ENCODE measurements around the gene INF2.
"Not testable (repeated sequence)": the region's sequence is repeated elsewhere in the genome, so short reads cannot be mapped to it uniquely, and the experiment has no call there.

Gene INF2

DNA sequence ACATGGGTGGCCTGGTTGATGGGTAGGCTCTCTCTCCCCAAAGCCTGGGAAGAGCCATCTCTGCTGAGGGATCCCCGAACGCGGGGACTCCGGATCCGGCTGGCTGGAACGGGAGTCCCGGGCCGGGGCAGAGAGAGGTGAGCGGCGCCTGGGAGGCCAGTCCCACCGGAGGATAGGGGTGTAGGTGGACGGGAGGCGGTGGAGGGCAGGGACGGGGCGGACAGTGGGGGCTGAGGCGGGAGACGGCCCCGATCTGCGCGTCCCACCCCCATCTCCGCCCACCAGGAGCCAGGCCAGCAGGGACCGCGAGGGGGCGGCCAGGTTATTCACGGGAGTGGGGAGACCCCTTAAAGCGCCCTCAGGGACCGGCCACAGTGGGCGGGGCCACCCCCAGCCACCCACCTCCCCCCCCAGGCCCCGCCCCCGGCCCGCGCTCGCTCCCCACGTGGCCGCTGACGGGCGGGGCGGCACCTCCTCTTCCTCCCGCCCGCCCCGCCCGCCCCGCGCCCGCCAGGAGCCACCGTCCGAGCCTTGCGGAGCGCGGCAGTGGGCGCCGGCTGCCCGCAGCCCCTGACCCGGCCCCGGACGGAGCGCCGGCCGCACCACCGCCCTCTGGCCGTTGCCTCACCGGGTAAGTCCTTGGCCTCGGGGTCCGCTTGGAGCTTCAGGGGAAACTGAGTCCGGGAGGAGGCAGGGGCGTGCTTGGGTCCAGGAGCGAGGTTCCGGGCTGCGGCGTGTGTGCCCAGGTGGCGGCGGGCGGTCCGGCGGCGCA is at the start of gene INF2:
INF2 (plus strand) TSS at position 510 of the 772 bp plus-strand sequence. CDS start 11,748 bp downstream, outside the sequence.
- in situ Hi-C loops (cut with MboI; ENCODE audit: low sequenced_read_pairs) = no loop called here

DNA sequence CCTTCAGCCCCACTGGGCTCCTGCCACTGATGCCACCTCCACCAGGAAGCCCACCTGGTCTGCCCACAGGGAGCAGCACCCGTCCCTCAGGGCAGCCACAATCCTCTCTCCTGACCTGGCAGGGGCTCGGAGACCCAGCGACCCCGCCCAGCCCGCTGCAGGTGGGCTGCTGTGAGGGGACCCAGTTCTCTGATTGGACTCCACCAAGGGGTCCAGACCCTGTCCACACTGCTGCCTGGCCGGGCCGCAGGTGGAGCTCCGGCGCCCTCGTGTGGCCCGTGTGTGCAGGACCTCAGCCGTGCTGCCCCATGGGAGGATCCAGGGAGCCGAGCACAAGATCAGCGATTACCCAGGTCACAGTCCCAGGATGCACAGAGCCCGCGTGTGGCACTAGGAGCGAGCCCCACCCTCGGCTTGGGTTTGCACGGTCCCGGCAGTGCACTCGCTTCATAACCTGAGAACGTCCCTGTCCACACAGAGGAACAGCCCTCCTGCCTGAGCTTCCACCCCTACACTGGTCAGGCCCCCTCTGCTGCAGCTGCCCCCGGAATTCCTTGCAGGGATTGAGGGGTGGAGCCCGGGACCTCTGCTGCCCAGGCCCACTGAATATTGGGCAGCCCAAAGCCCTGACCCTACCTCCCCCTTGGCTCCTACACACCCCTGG is 49.4 kb upstream of the INF2 start:
- in situ Hi-C loops (cut with MboI; ENCODE audit: low sequenced_read_pairs) = no loop called here

DNA sequence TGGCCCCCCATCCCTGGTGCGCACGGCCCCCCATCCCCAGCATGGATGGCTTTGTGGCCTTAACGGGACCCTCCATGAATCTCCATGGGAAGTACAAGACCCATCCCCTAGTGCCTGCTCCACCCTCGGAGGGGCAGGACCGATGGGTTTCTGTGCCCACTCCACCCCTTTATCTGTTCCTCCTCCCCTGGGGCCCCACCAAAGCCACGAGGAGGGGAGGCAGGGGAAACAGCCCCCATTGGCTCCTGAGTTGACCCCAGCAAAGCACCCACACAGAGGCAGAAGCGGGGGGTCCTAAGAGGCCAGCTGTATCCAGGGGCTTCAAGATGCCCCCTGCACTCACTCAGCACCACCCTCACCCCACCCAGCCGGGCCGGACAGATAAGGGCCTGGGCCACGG is 48.7 kb upstream of the INF2 start:
- in situ Hi-C loops (cut with MboI; ENCODE audit: low sequenced_read_pairs) = no loop called here

DNA sequence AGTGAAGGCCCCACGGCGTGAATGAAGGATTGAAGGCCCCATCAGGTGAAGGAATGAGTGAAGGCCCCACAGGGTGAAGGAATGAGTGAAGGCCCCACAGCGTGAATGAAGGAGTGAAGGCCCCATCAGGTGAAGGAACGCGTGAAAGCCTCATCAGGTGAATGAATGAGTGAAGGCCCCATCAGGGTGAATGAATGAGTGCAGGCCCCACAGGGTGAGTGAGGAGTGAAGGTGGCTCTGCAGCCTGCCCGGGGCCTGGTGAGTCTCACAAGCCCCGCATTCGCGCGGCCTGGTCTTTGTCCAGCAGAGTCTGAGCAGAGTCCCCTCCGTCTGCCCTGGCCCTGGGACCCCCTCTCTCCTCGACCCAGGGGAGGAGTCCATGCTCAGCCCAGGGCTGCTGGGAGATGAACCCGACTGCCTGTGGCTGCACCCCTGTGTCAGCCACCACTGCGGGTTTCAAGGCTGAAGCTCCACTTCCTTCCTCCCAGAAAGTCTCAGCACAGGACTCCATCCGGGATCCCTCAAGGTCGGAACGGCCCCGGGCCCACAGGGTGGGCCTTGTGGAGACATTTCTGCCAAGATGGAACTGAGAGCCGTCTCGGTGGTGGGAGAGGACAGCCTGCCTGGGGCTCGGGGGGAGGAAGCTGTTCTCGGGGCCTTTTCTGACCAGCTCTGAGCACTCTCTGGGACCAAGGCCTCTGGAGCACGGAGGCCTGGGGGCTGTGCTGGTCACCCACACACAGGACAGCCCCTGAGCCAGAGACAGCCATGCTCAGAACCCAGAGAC is 47.5 kb upstream of the INF2 start:
- in situ Hi-C loops (cut with MboI; ENCODE audit: low sequenced_read_pairs) = no loop called here

DNA sequence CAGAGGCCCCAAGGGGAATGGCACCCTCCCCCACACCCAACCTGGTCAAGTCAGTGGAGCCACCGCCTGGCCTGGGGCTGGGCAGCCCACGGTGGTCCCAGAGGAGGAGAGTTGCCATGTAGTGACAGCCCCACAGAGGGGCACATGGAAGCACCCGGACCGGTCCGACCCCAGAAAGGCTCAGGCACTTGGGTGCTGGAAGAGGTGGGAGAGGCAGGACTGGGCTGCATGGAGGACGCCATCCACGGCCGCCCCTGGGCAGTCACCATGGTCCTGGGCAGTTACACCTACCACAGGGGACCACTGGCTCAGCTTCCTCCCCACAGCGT is 46.9 kb upstream of the INF2 start:
- in situ Hi-C loops (cut with MboI; ENCODE audit: low sequenced_read_pairs) = no loop called here

DNA sequence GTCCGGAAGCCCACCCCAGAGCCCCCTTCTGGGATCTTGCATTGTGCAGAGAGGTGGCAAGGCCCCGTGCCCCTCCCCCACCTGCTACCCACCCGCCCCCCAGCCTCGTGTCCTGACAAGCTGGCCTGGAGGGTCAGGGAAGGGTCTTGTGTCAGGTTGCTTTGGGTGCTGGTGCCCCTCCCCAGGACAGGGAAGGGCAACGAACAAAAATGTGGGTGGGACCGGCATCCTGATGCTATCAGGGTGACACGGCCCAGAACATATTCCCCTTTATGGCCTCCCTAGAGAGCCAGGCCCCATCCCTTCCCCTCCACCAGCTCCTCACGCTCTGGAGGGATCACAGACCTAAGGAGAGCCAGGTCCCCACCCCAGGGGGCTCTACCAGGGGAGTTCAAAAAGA is 46.1 kb upstream of the INF2 start:
- in situ Hi-C loops (cut with MboI; ENCODE audit: low sequenced_read_pairs) = no loop called here

DNA sequence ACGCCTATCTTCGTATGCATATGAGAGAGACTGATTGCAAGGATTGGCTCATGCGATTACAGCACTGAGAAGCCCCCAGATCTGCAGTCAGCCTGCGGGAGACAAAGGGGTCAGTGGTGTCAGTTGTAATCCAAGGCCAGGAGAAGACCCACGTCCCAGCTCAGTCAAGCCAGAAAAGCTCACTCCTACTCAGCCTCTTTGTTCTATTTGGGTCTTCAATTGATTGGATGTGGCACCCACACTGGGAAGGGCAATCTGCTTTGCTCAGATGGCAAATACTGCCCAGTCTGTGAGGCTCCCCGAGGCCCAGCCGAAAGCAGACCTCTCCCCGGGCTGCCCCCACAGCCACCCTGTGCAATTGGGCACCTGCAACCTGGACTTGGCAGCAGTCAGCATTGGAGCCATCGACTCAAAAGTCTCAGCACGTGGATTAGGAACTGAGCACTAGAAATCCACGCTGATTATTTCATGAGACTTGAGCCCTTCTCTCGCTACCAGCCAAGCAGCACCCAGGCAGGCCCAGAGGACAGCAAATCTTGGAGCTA is 45.3 kb upstream of the INF2 start:
- in situ Hi-C loops (cut with MboI; ENCODE audit: low sequenced_read_pairs) = no loop called here

DNA sequence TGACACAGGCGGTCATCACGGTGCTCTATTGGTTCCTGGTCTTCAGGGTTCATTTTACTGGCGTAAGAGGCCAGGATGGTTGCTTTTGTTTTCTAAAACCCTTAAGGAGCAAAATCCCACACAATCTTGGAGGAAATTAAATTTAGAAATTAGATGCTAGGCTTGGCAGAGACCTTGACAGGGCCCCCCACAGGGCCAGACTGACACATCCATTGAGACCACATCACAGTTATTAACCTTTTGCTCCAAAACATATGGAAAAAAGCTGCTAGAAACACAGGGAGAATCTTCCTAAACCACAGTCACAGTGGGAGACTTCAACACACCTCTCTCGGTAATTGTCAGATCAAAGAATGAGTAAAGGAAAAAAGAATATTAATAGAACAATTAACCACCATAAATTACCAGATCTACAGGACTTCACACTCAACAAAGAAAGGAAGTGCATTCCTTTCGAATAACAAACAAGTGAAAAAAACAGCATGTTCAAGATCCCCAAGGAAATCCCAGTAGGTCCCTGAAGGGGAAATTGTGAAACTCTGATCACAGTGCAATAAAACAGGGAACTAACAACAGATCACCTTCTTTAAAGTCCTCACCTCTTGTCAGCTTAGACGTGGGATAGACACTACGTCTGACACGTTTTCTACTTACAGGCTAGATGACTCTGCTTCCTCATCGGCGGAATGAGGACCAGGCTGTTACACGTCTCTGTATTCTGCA is 44.6 kb upstream of the INF2 start:
- in situ Hi-C loops (cut with MboI; ENCODE audit: low sequenced_read_pairs) = loop anchor here (5.0 kb wide), 1 partner anchor 568 kb away; no protein-coding TSS in a partner anchor

DNA sequence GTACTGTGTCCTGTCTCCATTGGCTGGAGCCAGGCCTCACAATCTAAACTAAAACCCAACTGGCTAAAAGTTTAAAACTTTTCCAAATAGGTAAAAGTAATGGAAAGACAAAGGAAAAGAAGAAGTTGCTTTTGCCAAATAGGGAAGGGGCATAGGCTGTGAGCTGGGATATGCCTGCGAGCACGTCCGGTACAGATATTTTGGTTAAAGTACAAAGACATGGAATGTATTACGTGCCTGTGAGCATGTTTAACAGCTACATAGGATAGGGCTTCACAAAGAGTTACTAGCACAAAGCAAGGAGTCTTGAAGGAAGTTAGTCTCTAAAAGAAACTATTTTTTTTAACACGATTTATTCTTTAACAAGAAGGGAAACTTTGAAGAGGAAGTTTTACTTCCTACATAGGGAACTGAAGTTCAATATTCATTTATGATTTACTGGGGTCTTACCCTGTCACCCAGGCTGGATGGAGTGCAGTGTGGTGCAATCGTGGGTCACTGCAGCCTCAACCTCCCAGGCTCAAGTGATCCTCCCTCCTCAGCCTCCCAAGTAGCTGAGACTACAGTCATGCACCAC is 41.9 kb upstream of the INF2 start:
- in situ Hi-C loops (cut with MboI; ENCODE audit: low sequenced_read_pairs) = loop anchor here (5.0 kb wide), 1 partner anchor 570 kb away; no protein-coding TSS in a partner anchor

DNA sequence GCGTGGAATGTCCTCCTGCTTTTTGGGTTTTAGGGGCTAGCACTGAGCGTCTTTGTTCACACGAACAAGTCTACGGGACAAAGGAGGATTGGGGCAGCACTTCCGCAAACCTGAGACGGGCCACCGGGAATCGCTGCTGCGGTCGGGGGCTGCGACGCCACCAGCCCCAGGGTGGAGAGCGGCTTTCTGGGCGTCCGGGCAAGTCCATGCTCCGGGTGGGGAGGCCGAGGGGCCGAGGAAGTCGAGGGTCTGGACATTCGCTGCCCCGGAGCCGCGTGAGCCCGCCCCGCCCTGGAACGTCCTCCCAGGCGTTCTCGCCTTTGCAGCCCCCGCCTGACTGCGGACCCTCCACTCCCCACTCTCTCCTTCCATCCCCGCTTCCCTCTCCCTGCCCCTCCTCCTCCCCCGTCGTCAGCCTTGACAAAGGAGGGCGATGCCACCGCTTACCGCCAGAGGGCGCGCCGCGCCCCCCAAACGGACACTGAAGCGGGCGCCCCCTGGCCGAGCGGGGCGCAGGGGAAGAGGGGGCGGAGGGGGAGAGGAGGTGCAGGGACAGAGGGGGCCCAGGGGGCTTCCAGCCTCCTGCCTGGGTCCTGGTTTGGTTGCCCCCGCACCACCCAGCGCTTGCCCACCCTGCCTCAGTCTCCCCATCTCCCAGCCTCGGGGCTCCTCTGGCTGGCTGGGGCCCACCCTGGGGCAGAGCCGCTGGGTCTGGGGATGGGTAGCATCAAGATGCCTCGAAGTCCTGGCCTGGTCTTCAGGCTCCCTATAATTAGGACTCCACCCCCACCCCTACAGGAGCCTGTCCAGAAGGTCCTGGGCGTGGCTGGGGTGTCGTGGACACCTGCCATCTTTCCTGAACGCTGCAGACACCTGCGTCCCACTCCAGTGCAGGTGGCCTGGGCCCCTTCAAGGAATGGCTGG is 39.1 kb upstream of the INF2 start:
- in situ Hi-C loops (cut with MboI; ENCODE audit: low sequenced_read_pairs) = no loop called here

DNA sequence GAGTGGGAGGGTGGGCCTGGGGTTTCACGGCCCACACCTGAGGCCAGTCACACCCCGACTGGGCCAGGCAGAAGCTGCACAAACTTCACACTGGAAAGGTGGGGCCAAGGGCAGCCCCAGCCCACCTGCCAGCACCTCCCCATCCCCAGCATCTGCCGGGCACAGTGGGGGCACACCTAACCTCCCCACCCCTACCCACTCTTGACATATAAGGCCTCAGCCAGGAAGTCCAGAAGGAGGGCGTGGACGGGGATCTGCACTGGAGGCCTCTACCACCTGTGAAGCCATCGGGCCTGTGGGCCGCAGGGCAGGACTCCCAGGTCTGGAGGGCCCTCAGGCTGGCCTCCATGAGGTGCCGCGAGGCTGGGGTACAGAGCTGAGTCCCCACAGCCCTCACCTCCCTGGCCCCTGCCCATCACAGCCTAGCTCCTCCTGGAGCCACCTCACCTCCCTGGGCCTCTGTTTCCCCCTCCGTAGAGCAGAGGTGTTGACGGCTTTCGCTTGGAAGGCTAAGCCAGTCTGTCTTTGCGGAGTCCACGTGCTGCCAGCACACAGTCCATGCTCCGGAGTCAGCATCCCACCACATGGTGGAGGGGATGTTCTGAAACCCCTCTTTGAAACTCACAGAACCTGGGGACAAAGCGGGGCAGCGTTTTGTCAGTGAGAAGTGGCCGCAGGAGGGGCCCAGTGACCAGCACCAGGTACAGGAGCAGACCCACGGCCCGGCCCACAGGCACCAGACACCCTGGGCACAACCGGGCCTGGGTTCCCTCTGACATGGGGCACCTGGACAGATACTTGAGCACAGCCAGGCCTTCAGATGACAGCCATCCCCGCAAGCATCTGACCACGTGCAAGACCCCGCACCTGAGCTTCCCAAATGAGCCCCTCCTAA is 38.2 kb upstream of the INF2 start:
- in situ Hi-C loops (cut with MboI; ENCODE audit: low sequenced_read_pairs) = no loop called here

DNA sequence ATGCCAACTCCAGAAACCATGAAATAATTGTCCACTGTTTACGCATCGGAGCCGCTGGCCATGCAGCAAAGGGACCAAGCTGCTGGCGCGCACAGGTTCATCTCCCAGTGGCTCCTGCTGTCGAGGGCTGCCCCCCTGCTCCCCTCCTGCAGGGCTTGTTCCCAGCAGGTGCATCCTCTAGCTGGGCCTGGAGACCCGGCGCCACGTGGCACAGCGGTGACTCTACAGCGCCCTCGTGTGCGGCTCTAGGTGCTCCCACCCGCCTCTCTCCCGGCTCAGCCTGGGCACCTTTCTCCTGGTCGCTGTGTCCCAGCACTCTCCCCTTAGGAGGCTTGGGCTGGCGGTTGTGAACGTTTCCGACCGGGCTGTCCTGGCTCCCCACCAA is 37.5 kb upstream of the INF2 start:
- in situ Hi-C loops (cut with MboI; ENCODE audit: low sequenced_read_pairs) = no loop called here

DNA sequence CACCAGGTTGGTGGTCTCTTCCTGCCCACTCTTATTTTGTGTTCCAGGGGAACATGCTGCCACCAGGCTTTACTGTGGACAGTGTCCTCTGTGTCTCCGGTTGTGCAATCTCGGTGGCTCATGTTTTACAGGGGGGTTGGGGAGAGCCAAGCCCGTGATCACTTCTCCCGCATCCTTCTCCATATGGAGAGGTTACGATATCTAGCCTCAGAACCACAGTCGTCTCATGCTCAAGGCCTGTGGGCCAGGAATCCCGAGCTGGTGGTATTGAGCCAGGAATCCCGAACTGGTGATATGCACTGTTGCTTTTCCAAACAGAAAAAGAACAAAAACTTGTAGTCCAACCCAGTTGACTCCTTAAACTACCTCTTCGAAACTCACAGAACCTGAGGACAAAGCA is 37.0 kb upstream of the INF2 start:
- in situ Hi-C loops (cut with MboI; ENCODE audit: low sequenced_read_pairs) = no loop called here

DNA sequence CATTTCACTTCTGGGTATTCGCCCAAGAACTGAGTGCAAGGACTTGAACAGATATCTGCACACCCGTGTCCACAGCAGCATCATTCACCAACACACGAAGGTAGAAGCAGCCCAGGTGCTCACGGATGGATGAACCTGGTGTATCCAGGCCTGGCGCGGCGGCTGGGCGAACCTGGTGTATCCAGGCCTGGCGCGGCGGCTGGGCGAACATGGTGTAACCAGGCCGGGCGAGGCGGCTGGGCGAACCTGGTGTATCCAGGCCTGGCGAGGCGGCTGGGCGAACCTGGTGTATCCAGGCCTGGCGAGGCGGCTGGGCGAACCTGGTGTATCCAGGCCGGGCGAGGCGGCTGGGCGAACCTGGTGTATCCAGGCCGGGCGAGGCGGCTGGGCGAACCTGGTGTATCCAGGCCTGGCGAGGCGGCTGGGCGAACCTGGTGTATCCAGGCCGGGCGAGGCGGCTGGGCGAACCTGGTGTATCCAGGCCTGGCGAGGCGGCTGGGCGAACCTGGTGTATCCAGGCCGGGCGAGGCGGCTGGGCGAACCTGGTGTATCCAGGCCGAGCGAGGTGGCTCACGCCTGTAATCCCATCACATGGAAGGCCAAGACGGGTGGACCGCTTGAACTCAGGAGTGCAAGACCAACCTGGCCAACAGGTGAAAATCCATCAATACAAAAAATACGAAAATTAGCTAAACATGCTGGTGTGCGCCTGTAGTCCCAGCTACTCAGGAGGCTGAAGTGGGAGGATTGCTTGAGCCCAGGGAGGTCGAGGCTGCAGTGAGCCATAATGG is 36.1 kb upstream of the INF2 start:
- in situ Hi-C loops (cut with MboI; ENCODE audit: low sequenced_read_pairs) = not testable (repeated sequence)

DNA sequence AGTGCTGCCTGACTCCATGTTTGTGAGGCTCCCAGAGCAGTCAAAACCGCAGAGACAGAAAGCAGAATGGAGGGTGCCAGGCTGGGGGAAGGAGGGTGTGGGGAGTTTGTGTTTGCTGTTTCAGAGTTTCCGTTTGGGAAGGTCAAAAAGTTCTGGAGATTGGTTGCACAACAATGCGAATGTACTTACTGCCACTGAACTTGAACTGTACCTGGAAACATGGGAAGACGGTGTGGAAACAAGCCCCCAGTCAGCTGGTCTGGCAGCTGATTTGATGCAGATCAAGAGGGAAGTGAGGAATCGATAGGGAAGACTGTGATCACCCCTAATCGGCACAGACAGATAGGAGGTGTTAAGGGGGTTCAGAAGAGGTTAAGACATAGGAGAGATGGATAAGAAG is 35.3 kb upstream of the INF2 start:
- in situ Hi-C loops (cut with MboI; ENCODE audit: low sequenced_read_pairs) = no loop called here

DNA sequence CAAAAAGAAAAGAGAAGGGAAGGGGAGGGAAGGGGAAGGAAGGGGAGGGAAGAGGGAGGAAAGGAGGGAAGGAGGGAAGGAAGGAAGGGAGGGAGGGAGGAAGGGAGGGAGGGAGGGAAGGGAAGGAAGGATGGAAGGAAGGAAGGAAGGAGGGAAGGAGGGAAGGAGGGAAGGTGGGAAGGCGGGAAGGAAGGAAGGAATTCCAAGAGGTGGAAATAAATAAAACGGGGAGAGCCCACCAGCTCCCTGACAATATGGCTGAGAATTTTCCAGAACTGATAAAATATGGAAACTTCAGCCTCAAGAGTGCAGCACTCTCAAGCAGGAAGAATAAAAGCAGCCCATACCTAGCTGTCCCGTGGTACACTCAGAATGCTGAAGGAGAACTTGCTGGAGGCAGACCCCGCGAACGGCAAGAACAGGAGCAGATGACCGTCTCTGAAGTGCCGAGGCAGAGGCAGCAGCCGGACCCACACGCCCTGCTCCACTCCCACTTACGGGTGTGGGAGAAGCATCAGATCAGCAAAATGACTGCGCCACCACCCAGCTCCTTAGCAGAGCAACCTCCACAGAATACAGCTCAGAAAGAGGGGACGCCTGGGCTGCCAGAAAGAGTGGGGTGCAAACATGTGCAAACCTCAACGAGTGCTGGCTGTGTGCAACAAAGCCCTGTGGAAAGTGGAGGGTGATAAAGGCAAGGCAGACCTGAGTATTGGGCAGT is 34.1 kb upstream of the INF2 start:
- in situ Hi-C loops (cut with MboI; ENCODE audit: low sequenced_read_pairs) = loop anchor here (5.0 kb wide), 1 partner anchor 42 kb away; no protein-coding TSS in a partner anchor

Measured in HL-60/S4 (cell line).